COLO668 (cell line): ENCODE measurements around the gene DELE1.

Experiments
- DNase-seq: peaks from one replicate; lab custom pipeline; 2025; ENCODE audit not compliant: unreplicated experiment; lab: John Stamatoyannopoulos, UW

DELE1 gene

GRCh38 chr5:141923448-141924313 lies at the start of gene DELE1:
Gene DELE1, plus strand, starts transcription at chr5:141923871. Its CDS starts 71 bp downstream, at chr5:141923942.
- DNase-seq, result peak; percentile 90

- no peak for DNase-seq
Observed at GRCh38 chr5:141873933-141874261, 49.8 kb upstream of the DELE1 start.

GRCh38 chr5:141874262-141874964 lies 49.3 kb upstream of the DELE1 start:
- no peak for DNase-seq

- no peak for DNase-seq
Observed at GRCh38 chr5:141875022-141875740, 48.5 kb upstream of the DELE1 start.

GRCh38 chr5:141875795-141876627 lies 47.7 kb upstream of the DELE1 start:
- peak; percentile 28 for DNase-seq

- DNase-seq, result peak; percentile 23
Observed at GRCh38 chr5:141876628-141877355, 46.9 kb upstream of the DELE1 start.

GRCh38 chr5:141877356-141878185 lies 46.1 kb upstream of the DELE1 start:
- DNase-seq, result peak; percentile 40

GRCh38 chr5:141878186-141878710 lies 45.4 kb upstream of the DELE1 start, which contains the start of gene PCDH1:
Gene PCDH1, minus strand, starts transcription at chr5:141878410. Its CDS starts 148 bp downstream, at chr5:141878262.
- DNase-seq, result peak; percentile 59

GRCh38 chr5:141878711-141879425 lies 44.8 kb upstream of the DELE1 start:
- peak; percentile 86 for DNase-seq

- no peak for DNase-seq
Observed at GRCh38 chr5:141879426-141879759, 44.3 kb upstream of the DELE1 start.

GRCh38 chr5:141879941-141880738 lies 43.5 kb upstream of the DELE1 start:
- DNase-seq, result no peak

GRCh38 chr5:141880961-141881801 lies 42.5 kb upstream of the DELE1 start:
- DNase-seq, result no peak

GRCh38 chr5:141881886-141882285 lies 41.8 kb upstream of the DELE1 start:
- no peak for DNase-seq

GRCh38 chr5:141882594-141883183 lies 41.0 kb upstream of the DELE1 start:
- no peak for DNase-seq

- DNase-seq, result no peak
Observed at GRCh38 chr5:141883184-141883891, 40.3 kb upstream of the DELE1 start.

GRCh38 chr5:141883892-141884318 lies 39.8 kb upstream of the DELE1 start:
- DNase-seq, result no peak
